Caco-2 (cell line): ENCODE results near the gene PRPF19. TPM values are rescaled to one million over a fixed set of nuclear protein-coding genes. Genes with fewer than 3 reads are reported as not detected.

Experiments used
- BruUV-seq: library from RNA; stranded (reverse); fragments of 400-500 nt; replicated peaks from 2 replicates; lab custom pipeline; 2021; lab: Mats Ljungman, UMichigan
- CTCF ChIA-PET: fragments of 300-600 bp; sonication (Branson Sonifier 250); formaldehyde crosslinking; loops from one replicate; lab custom pipeline; 2022; ENCODE audit warnings: antibody characterized with exemption; lab: Charles Lee
- POLR2A ChIA-PET: fragments of 300-600 bp; sonication (Branson Sonifier 250); formaldehyde crosslinking; loops from one replicate; lab custom pipeline; 2022; ENCODE audit warnings: antibody characterized with exemption; lab: Charles Lee
- DNase-seq, 2 experiments: peaks; one replicate each; pipeline versions ENCODE4 v3.0.0 to v3.0.0-alpha.2; 2020 to 2022
- H3K27me3 ChIP-seq: replicated peaks from 2 replicates; pipeline ENCODE4 v1.6.0; 2011; ENCODE audit warnings: low read length; ENCODE audit not compliant: control insufficient read depth, insufficient read depth
- H3K36me3 ChIP-seq: 2 replicates; pipeline ENCODE4 v1.5.1; 2011; ENCODE audit warnings: low read length; ENCODE audit not compliant: control insufficient read depth, insufficient read depth
- H3K4me1 ChIP-seq: fragments of 250-450 bp; sonication (Bioruptor Pico); 2 replicates; pipeline ENCODE4 v1.5.1; 2020; ENCODE audit warnings: mild to moderate bottlenecking
- H3K4me3 ChIP-seq: 2 replicates; pipeline ENCODE4 v1.5.1; 2011; ENCODE audit warnings: low read depth, mild to moderate bottlenecking, control low read depth, low read length
- H3K9me3 ChIP-seq: fragments of 250-450 bp; sonication (Bioruptor Pico); 2 replicates; pipeline ENCODE4 v1.5.1; 2020; ENCODE audit warnings: mild to moderate bottlenecking, moderate library complexity
- H3K27ac Mint-ChIP-seq: one replicate; pipeline ENCODE4 v1.8.0; 2022; ENCODE audit warnings: mixed read lengths; ENCODE audit not compliant: unreplicated experiment
- H3K27me3 Mint-ChIP-seq: one replicate; pipeline ENCODE4 v1.8.0; 2022; ENCODE audit warnings: mixed read lengths; ENCODE audit not compliant: insufficient read depth, unreplicated experiment
- H3K36me3 Mint-ChIP-seq: one replicate; pipeline ENCODE4 v1.8.0; 2022; ENCODE audit warnings: mild to moderate bottlenecking, mixed read lengths; ENCODE audit not compliant: insufficient read depth, unreplicated experiment
- H3K4me1 Mint-ChIP-seq: one replicate; pipeline ENCODE4 v1.8.0; 2022; ENCODE audit warnings: low read depth, mixed read lengths; ENCODE audit not compliant: unreplicated experiment
- H3K4me3 Mint-ChIP-seq: one replicate; pipeline ENCODE4 v1.8.0; 2022; ENCODE audit warnings: mild to moderate bottlenecking, moderate library complexity, mixed read lengths; ENCODE audit not compliant: unreplicated experiment
- H3K9me3 Mint-ChIP-seq: one replicate; pipeline ENCODE4 v1.8.0; 2022; ENCODE audit warnings: mixed read lengths; ENCODE audit not compliant: unreplicated experiment
- CTCF ChIP-seq, 2 experiments: fragments of 200-600 bp in 1 of 2; IDR thresholded peaks; 1 replicate in 1 of 2; 2 replicates in 1 of 2; pipeline versions ENCODE4 v1.5.1 to v1.8.0; 2011 to 2022; ENCODE audit warnings: antibody characterized with exemption in 1 of 2, control low read depth in 1 of 2, inconsistent platforms in 1 of 2, low read depth in 1 of 2, low read length in 1 of 2, mild to moderate bottlenecking in 1 of 2, moderate library complexity in 1 of 2; ENCODE audit not compliant: insufficient read depth in 1 of 2, severe bottlenecking in 1 of 2, unreplicated experiment in 1 of 2
- intact Hi-C: fragments of 100-400 bp; cut with micrococcal nuclease; formaldehyde crosslinking; loops from one replicate; pipeline ENCODE4 v1.10.0; 2022; ENCODE audit not compliant: unreplicated experiment
- total RNA-seq: library from RNA; stranded (reverse); gene quantifications from 2 replicates; pipeline ENCODE4 v1.2.3, GENCODE V29; 2022

PRPF19 gene
- total RNA-seq, 1 experiment from 2014 or later: 183 TPM

GRCh38 chr11:60864856-60865513, 41.4 kb downstream of the PRPF19 start:
- Mint-ChIP-seq H3K27me3 (peaks cover 5% of the 10 kb centered on the region), H3K36me3 (no peaks in the 10 kb centered on the region), H3K4me1 (peaks cover 7% of the 10 kb centered on the region), H3K9me3 (no peaks in the 10 kb centered on the region), H3K27ac (no peak overlapping the region), H3K4me3 (no peak overlapping the region)
- Histone ChIP-seq H3K9me3 (no peaks in the 10 kb centered on the region), H3K27me3 (no peaks in the 10 kb centered on the region), H3K36me3 (no peaks in the 10 kb centered on the region), H3K4me3 (no peak overlapping the region), H3K4me1 (no peaks in the 10 kb centered on the region)
- intact Hi-C loops: no loop called here
- POLR2A ChIA-PET: no interaction called here
- TF ChIP-seq CTCF (IDR thresholded peaks at IDR 0.05; ENCODE audit: insufficient read depth in 1 of 2, low read depth in 1 of 2, low read length in 1 of 2, severe bottlenecking in 1 of 2, unreplicated experiment in 1 of 2): no peak
- no TSS peak for BruUV-seq
- DNase-seq: no peak
- CTCF ChIA-PET: interaction anchor here (1.0 to 1.1 kb wide), 2 partner anchors 34 to 35 kb away, joined by 3 to 4 read pairs; no protein-coding TSS in a partner anchor

- intact Hi-C loops: no loop called here
- H3K9me3 ChIP-seq: no peaks in the 10 kb centered on the region
- ChIA-PET POLR2A (no interaction called here), CTCF (interaction anchor here (1.1 kb wide), 1 partner anchor 36 kb away, joined by 3 read pairs; no protein-coding TSS in a partner anchor)
- Mint-ChIP-seq H3K9me3 (no peaks in the 10 kb centered on the region), H3K27ac (no peak overlapping the region), H3K4me1 (peaks cover 7% of the 10 kb centered on the region), H3K4me3 (no peak overlapping the region), H3K27me3 (peaks cover 5% of the 10 kb centered on the region), H3K36me3 (no peaks in the 10 kb centered on the region)
- no peak for DNase-seq
- no peaks in the 10 kb centered on the region for H3K4me1 ChIP-seq
- BruUV-seq: no TSS peak
- H3K4me3 ChIP-seq: no peak overlapping the region
- H3K36me3 ChIP-seq: no peaks in the 10 kb centered on the region
- no peaks in the 10 kb centered on the region for H3K27me3 ChIP-seq
- no peak for TF ChIP-seq CTCF (IDR thresholded peaks at IDR 0.05; ENCODE audit: insufficient read depth in 1 of 2, low read depth in 1 of 2, low read length in 1 of 2, severe bottlenecking in 1 of 2, unreplicated experiment in 1 of 2)
These were observed 42.5 kb downstream of the PRPF19 start for GRCh38 chr11:60863550-60864521.

- CTCF ChIA-PET: no interaction called here
- H3K4me1 Mint-ChIP-seq: peaks cover 7% of the 10 kb centered on the region
- no TSS peak for BruUV-seq
- no peaks in the 10 kb centered on the region for H3K36me3 Mint-ChIP-seq
- H3K4me3 Mint-ChIP-seq: no peak overlapping the region
- H3K9me3 ChIP-seq: no peaks in the 10 kb centered on the region
- POLR2A ChIA-PET: no interaction called here
- intact Hi-C loops: no loop called here
- no peak overlapping the region for H3K27ac Mint-ChIP-seq
- no peaks in the 10 kb centered on the region for H3K4me1 ChIP-seq
- no peaks in the 10 kb centered on the region for H3K36me3 ChIP-seq
- H3K4me3 ChIP-seq: no peak overlapping the region
- H3K9me3 Mint-ChIP-seq: no peaks in the 10 kb centered on the region
- DNase-seq: no peak
- H3K27me3 Mint-ChIP-seq: peaks cover 5% of the 10 kb centered on the region
- TF ChIP-seq CTCF (IDR thresholded peaks at IDR 0.05; ENCODE audit: insufficient read depth in 1 of 2, low read depth in 1 of 2, low read length in 1 of 2, severe bottlenecking in 1 of 2, unreplicated experiment in 1 of 2): no peak
- H3K27me3 ChIP-seq: no peaks in the 10 kb centered on the region
These were observed 44.2 kb downstream of the PRPF19 start for GRCh38 chr11:60862171-60862570.
